Caco-2 (cell line): Measurements from ENCODE around the gene C3AR1. TPM values are rescaled to one million over a fixed set of nuclear protein-coding genes. Genes with fewer than 3 reads are reported as not detected.

Source experiments
- BruUV-seq: library from RNA; stranded (reverse); fragments of 400-500 nt; replicated peaks from 2 replicates; lab custom pipeline; 2021; lab: Mats Ljungman, UMichigan
- CTCF ChIA-PET: fragments of 300-600 bp; sonication (Branson Sonifier 250); formaldehyde crosslinking; loops from one replicate; lab custom pipeline; 2022; ENCODE audit warnings: antibody characterized with exemption; lab: Charles Lee
- POLR2A ChIA-PET: fragments of 300-600 bp; sonication (Branson Sonifier 250); formaldehyde crosslinking; loops from one replicate; lab custom pipeline; 2022; ENCODE audit warnings: antibody characterized with exemption; lab: Charles Lee
- DNase-seq, 2 experiments: peaks; one replicate each; pipeline versions ENCODE4 v3.0.0 to v3.0.0-alpha.2; 2020 to 2022
- H3K27me3 ChIP-seq: replicated peaks from 2 replicates; pipeline ENCODE4 v1.6.0; 2011; ENCODE audit warnings: low read length; ENCODE audit not compliant: control insufficient read depth, insufficient read depth
- H3K36me3 ChIP-seq: 2 replicates; pipeline ENCODE4 v1.5.1; 2011; ENCODE audit warnings: low read length; ENCODE audit not compliant: control insufficient read depth, insufficient read depth
- H3K4me1 ChIP-seq: fragments of 250-450 bp; sonication (Bioruptor Pico); 2 replicates; pipeline ENCODE4 v1.5.1; 2020; ENCODE audit warnings: mild to moderate bottlenecking
- H3K4me3 ChIP-seq: 2 replicates; pipeline ENCODE4 v1.5.1; 2011; ENCODE audit warnings: low read depth, mild to moderate bottlenecking, control low read depth, low read length
- H3K9me3 ChIP-seq: fragments of 250-450 bp; sonication (Bioruptor Pico); 2 replicates; pipeline ENCODE4 v1.5.1; 2020; ENCODE audit warnings: mild to moderate bottlenecking, moderate library complexity
- H3K27ac Mint-ChIP-seq: one replicate; pipeline ENCODE4 v1.8.0; 2022; ENCODE audit warnings: mixed read lengths; ENCODE audit not compliant: unreplicated experiment
- H3K27me3 Mint-ChIP-seq: one replicate; pipeline ENCODE4 v1.8.0; 2022; ENCODE audit warnings: mixed read lengths; ENCODE audit not compliant: insufficient read depth, unreplicated experiment
- H3K36me3 Mint-ChIP-seq: one replicate; pipeline ENCODE4 v1.8.0; 2022; ENCODE audit warnings: mild to moderate bottlenecking, mixed read lengths; ENCODE audit not compliant: insufficient read depth, unreplicated experiment
- H3K4me1 Mint-ChIP-seq: one replicate; pipeline ENCODE4 v1.8.0; 2022; ENCODE audit warnings: low read depth, mixed read lengths; ENCODE audit not compliant: unreplicated experiment
- H3K4me3 Mint-ChIP-seq: one replicate; pipeline ENCODE4 v1.8.0; 2022; ENCODE audit warnings: mild to moderate bottlenecking, moderate library complexity, mixed read lengths; ENCODE audit not compliant: unreplicated experiment
- H3K9me3 Mint-ChIP-seq: one replicate; pipeline ENCODE4 v1.8.0; 2022; ENCODE audit warnings: mixed read lengths; ENCODE audit not compliant: unreplicated experiment
- CTCF ChIP-seq, 2 experiments: fragments of 200-600 bp in 1 of 2; IDR thresholded peaks; 1 replicate in 1 of 2; 2 replicates in 1 of 2; pipeline versions ENCODE4 v1.5.1 to v1.8.0; 2011 to 2022; ENCODE audit warnings: antibody characterized with exemption in 1 of 2, control low read depth in 1 of 2, inconsistent platforms in 1 of 2, low read depth in 1 of 2, low read length in 1 of 2, mild to moderate bottlenecking in 1 of 2, moderate library complexity in 1 of 2; ENCODE audit not compliant: insufficient read depth in 1 of 2, severe bottlenecking in 1 of 2, unreplicated experiment in 1 of 2
- intact Hi-C: fragments of 100-400 bp; cut with micrococcal nuclease; formaldehyde crosslinking; loops from one replicate; pipeline ENCODE4 v1.10.0; 2022; ENCODE audit not compliant: unreplicated experiment
- total RNA-seq: library from RNA; stranded (reverse); gene quantifications from 2 replicates; pipeline ENCODE4 v1.2.3, GENCODE V29; 2022

C3AR1 gene
- total RNA-seq, 1 experiment from 2014 or later: not detected

- Histone ChIP-seq H3K27me3 (no peaks in the 10 kb centered on the region), H3K36me3 (no peaks in the 10 kb centered on the region), H3K4me1 (no peaks in the 10 kb centered on the region), H3K4me3 (no peak overlapping the region), H3K9me3 (no peaks in the 10 kb centered on the region)
- no peaks in the 10 kb centered on the region for H3K9me3 Mint-ChIP-seq
- H3K36me3 Mint-ChIP-seq: peaks cover 24% of the 10 kb centered on the region
- intact Hi-C loops: no loop called here
- TF ChIP-seq CTCF (IDR thresholded peaks at IDR 0.05; ENCODE audit: insufficient read depth in 1 of 2, low read depth in 1 of 2, low read length in 1 of 2, severe bottlenecking in 1 of 2, unreplicated experiment in 1 of 2): no peak
- BruUV-seq: no TSS peak
- H3K27ac Mint-ChIP-seq: no peak overlapping the region
- H3K27me3 Mint-ChIP-seq: no peaks in the 10 kb centered on the region
- ChIA-PET CTCF (interaction anchor here (0.9 kb wide), 1 partner anchor 26 kb away, joined by 5 read pairs; no protein-coding TSS in a partner anchor), POLR2A (no interaction called here)
- H3K4me3 Mint-ChIP-seq: no peak overlapping the region
- DNase-seq: no peak
- H3K4me1 Mint-ChIP-seq: no peaks in the 10 kb centered on the region
Measured at GRCh38 chr12:8052679-8053078, 13.5 kb downstream of the C3AR1 start.

GRCh38 chr12:8050600-8051250, 15.4 kb downstream of the C3AR1 start:
- ChIA-PET CTCF (no interaction called here), POLR2A (interaction anchor here (0.7 kb wide), 1 partner anchor 13 kb away, joined by 4 read pairs; no protein-coding TSS in a partner anchor)
- H3K4me3 Mint-ChIP-seq: no peak overlapping the region
- Histone ChIP-seq H3K9me3 (no peaks in the 10 kb centered on the region), H3K4me3 (no peak overlapping the region), H3K27me3 (no peaks in the 10 kb centered on the region), H3K4me1 (no peaks in the 10 kb centered on the region), H3K36me3 (no peaks in the 10 kb centered on the region)
- no peak for TF ChIP-seq CTCF (IDR thresholded peaks at IDR 0.05; ENCODE audit: insufficient read depth in 1 of 2, low read depth in 1 of 2, low read length in 1 of 2, severe bottlenecking in 1 of 2, unreplicated experiment in 1 of 2)
- no peaks in the 10 kb centered on the region for H3K27me3 Mint-ChIP-seq
- DNase-seq: no peak
- no peak overlapping the region for H3K27ac Mint-ChIP-seq
- H3K4me1 Mint-ChIP-seq: no peaks in the 10 kb centered on the region
- H3K9me3 Mint-ChIP-seq: no peaks in the 10 kb centered on the region
- no TSS peak for BruUV-seq
- intact Hi-C loops: no loop called here
- H3K36me3 Mint-ChIP-seq: peaks cover 43% of the 10 kb centered on the region

- H3K27me3 ChIP-seq: no peaks in the 10 kb centered on the region
- no peak for DNase-seq
- Mint-ChIP-seq H3K27ac (no peak overlapping the region), H3K9me3 (no peaks in the 10 kb centered on the region), H3K4me1 (peaks cover 6% of the 10 kb centered on the region), H3K4me3 (no peak overlapping the region), H3K36me3 (peaks cover 58% of the 10 kb centered on the region), H3K27me3 (no peaks in the 10 kb centered on the region)
- BruUV-seq: no TSS peak
- no peaks in the 10 kb centered on the region for H3K36me3 ChIP-seq
- ChIA-PET CTCF (no interaction called here), POLR2A (no interaction called here)
- intact Hi-C loops: no loop called here
- H3K4me1 ChIP-seq: no peaks in the 10 kb centered on the region
- no peaks in the 10 kb centered on the region for H3K9me3 ChIP-seq
- no peak overlapping the region for H3K4me3 ChIP-seq
- no peak for TF ChIP-seq CTCF (IDR thresholded peaks at IDR 0.05; ENCODE audit: insufficient read depth in 1 of 2, low read depth in 1 of 2, low read length in 1 of 2, severe bottlenecking in 1 of 2, unreplicated experiment in 1 of 2)
Measured at GRCh38 chr12:8048906-8049305, 17.3 kb downstream of the C3AR1 start.
